Thymus (tissue), 11 donors: Measurements from ENCODE around the gene PRKCZ. TPM values are rescaled to one million over a fixed set of nuclear protein-coding genes. Genes with fewer than 3 reads are reported as not detected.

ENCODE experiments used
- DNase-seq, 9 donors: peaks; one replicate each; pipeline ENCODE4 v3.0.0-alpha.2; 2013; ENCODE audit warnings: low spot score in 9 of 9, low read depth in 6 of 9, missing footprints in 1 of 9
- H3K27ac ChIP-seq, 2 donors: one replicate each; pipeline ENCODE4 v1.5.1; 2013; ENCODE audit warnings: control low read depth in 1 of 2, low read depth in 1 of 2, low read length in 1 of 2, mild to moderate bottlenecking in 1 of 2, moderate library complexity in 1 of 2
- H3K27me3 ChIP-seq, 2 donors: one replicate each; pipeline ENCODE4 v1.5.1; 2013; ENCODE audit warnings: low read length in 1 of 2; ENCODE audit not compliant: control insufficient read depth in 2 of 2, insufficient read depth in 1 of 2
- H3K36me3 ChIP-seq, 2 donors: one replicate each; pipeline ENCODE4 v1.5.1; 2013; ENCODE audit warnings: low read length in 1 of 2, mild to moderate bottlenecking in 1 of 2, moderate library complexity in 1 of 2; ENCODE audit not compliant: control insufficient read depth in 2 of 2, insufficient read depth in 2 of 2
- H3K4me1 ChIP-seq, 2 donors: one replicate each; pipeline ENCODE4 v1.5.1; 2013; ENCODE audit warnings: low read length in 2 of 2; ENCODE audit not compliant: control insufficient read depth in 2 of 2, insufficient read depth in 2 of 2
- H3K4me3 ChIP-seq, 2 donors: one replicate each; pipeline ENCODE4 v1.5.1; 2013; ENCODE audit warnings: low read length in 2 of 2, control low read depth in 1 of 2, mild to moderate bottlenecking in 1 of 2
- H3K9me3 ChIP-seq, 2 donors: one replicate each; pipeline ENCODE4 v1.5.1; 2013; ENCODE audit warnings: low read length in 1 of 2, mild to moderate bottlenecking in 1 of 2; ENCODE audit not compliant: control insufficient read depth in 2 of 2, insufficient read depth in 1 of 2
- WGBS: extraction: QIAGEN DNeasy Blood & Tissue Kit; methylation state at CpG from one replicate; pipeline ENCODE4 v1.1.7; 2013; 5-methylcytosine and 5-hydroxymethylcytosine counted together
- polyA plus RNA-seq: library from polyadenylated mRNA; stranded (reverse); fragments of 200-250 nt; gene quantifications from one replicate; pipeline ENCODE4 v1.2.3, GENCODE V29; 2013
- total RNA-seq: library from RNA; stranded (reverse); fragments of 120-200 nt; gene quantifications from one replicate; pipeline ENCODE4 v1.2.4, GENCODE V29; 2013
- donor health status: healthy.

PRKCZ gene
- total and polyA plus RNA-seq, 2 donors = 7.6 to 30.6 TPM

DNA sequence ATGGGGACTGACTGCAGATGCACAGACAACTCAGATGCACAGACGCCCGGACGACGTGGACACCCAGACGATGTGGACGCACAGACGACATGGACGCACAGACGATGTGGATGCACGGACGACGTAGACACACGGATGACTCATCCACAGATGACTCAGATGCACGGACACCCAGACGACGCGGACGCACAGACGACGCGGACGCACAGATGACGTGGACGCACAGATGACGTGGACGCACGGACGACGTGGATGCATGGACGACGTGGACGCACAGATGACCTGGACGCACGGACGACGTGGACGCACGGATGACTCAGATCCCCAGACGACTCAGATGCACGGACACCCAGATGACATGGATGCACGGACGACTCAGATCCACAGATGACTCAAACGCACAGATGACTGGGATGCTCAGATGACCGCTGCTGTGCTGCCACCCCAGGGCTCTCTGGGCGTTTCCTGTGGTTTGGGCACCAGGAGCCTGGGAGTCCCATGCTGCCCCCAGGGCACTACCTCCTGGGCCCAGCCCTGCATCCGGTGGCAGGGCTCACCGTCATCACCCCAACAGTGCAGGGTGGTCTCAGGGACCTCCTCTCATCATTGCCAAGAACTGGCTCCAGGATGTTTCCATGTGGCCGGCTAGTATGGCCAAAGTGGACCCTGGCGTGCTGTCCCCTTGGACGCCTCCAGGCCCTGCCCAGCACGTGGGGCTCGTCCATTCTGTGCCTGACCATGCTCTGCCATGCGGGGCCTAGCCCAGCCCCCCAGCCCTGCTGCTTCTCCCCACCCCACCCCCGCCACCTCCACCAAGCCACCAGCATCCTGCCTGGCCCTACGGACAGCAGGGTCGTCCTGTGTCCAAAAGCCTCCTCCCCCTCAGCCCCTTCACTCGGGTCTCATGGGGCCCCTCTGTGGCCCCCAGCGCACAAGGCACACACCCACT, 130.4 kb downstream of the PRKCZ start:
- no peaks in the 10 kb centered on the region for H3K4me1 ChIP-seq
- 95% methylated on average over 58 of the region's 58 CpGs for WGBS
- H3K36me3 ChIP-seq = peaks cover 0 to 16% of the 10 kb centered on the region in 2 donors
- no peak overlapping the region for H3K27ac ChIP-seq
- DNase-seq = no peak
- no peaks in the 10 kb centered on the region for H3K9me3 ChIP-seq
- H3K27me3 ChIP-seq = peaks cover 0 to 1% of the 10 kb centered on the region in 2 donors
- no peak overlapping the region for H3K4me3 ChIP-seq

DNA sequence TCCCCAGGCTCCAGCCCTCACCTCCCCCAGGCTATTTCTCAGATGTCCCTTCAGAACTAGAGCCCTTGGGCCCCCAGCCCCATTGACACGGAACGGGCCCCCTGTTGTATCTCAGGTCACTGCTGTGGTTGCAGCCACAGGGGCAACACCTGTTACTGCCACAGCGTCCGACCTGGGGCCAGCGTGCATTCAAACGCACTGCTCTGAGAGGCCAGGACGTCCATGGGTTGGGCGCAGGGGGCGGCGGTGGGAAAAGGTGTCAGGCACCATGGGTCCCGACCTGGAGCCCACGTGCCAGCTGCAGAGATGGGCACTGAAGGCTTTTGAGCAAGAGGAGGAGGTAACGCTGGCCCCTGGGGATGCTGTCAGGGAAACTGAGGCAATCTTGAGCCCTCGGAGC, 131.1 kb downstream of the PRKCZ start:
- Histone ChIP-seq H3K4me1 (no peaks in the 10 kb centered on the region), H3K9me3 (no peaks in the 10 kb centered on the region), H3K4me3 (no peak overlapping the region), H3K36me3 (peaks cover 0 to 19% of the 10 kb centered on the region in 2 donors), H3K27ac (no peak overlapping the region), H3K27me3 (no peaks in the 10 kb centered on the region)
- 95% methylated on average over 14 of the region's 14 CpGs for WGBS
- no peak for DNase-seq

DNA sequence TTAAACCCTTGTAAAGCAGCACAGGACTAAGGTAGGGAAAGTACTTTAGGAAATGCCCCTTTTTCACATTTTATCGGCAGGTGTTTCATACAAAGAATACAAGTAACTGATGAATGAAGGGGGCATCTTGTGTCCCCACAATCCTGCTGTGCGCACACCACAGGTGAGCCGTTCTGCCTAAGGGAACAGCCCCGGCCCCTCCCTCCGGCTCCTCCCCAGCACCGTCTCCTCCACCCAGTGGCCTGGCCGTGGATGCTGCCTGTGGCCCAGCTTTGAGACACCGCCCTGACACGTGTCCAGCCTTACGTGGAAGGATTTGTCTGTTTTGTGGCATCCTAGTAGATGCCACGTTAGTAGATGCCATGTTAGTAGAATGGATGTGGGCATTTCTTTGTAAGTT, 131.5 kb downstream of the PRKCZ start:
- 95% methylated on average over 11 of the region's 11 CpGs for WGBS
- Histone ChIP-seq H3K27ac (no peak overlapping the region), H3K9me3 (no peaks in the 10 kb centered on the region), H3K4me3 (no peak overlapping the region), H3K36me3 (peaks cover 4 to 22% of the 10 kb centered on the region in 2 donors), H3K4me1 (no peaks in the 10 kb centered on the region), H3K27me3 (no peaks in the 10 kb centered on the region)
- no peak for DNase-seq

DNA sequence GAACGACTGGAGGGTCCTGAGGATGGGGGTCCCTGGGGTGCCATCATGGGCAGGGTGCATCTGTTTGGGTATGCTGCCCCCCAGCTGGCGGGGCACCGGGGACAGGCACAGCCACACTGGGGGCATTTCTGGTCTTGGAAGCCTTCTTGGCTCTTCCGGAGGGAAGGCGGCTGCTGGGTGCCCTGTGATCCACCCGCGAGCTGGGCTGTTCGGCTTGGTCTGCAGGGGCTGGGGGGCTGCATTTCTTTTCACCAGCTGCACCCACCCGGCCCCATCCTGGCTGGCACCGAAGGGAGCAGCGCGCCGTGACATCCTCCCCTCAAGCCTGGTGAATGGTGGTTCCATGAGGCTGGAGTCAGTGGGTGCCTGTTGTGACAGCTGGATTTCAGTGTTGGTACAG, 132.2 kb downstream of the PRKCZ start:
- no peaks in the 10 kb centered on the region for H3K4me1 ChIP-seq
- H3K9me3 ChIP-seq = no peaks in the 10 kb centered on the region
- H3K36me3 ChIP-seq = peaks cover 5 to 22% of the 10 kb centered on the region in 2 donors
- H3K27ac ChIP-seq = no peak overlapping the region
- no peak overlapping the region for H3K4me3 ChIP-seq
- no peaks in the 10 kb centered on the region for H3K27me3 ChIP-seq
- 96% methylated on average over 13 of the region's 13 CpGs for WGBS
- no peak for DNase-seq

DNA sequence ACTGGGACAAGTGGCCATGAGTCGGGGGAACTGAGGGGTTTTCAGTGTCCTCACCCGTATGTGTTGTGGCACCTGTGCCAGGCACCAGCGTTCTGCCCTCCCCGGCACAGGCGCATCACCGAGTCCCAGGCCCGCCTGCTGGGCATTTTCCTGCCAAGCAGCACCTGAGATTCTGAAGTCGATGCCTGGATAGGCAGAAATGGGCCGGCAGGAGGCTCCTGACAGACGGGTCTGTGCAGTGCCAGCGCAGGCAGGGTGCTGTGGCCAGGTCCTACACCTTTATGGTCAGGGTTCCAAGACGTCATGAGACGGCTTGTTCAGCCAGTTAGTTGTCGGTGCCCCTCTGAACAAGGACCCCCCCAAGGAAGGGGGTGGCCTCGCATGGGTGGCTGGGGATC, 133.7 kb downstream of the PRKCZ start:
- Histone ChIP-seq H3K9me3 (no peaks in the 10 kb centered on the region), H3K4me3 (no peak overlapping the region), H3K36me3 (peaks cover 5 to 17% of the 10 kb centered on the region in 2 donors), H3K27me3 (no peaks in the 10 kb centered on the region), H3K4me1 (peaks cover 0 to 1% of the 10 kb centered on the region in 2 donors), H3K27ac (no peak overlapping the region)
- no peak for DNase-seq
- WGBS = 95% methylated on average over 15 of the region's 15 CpGs

DNA sequence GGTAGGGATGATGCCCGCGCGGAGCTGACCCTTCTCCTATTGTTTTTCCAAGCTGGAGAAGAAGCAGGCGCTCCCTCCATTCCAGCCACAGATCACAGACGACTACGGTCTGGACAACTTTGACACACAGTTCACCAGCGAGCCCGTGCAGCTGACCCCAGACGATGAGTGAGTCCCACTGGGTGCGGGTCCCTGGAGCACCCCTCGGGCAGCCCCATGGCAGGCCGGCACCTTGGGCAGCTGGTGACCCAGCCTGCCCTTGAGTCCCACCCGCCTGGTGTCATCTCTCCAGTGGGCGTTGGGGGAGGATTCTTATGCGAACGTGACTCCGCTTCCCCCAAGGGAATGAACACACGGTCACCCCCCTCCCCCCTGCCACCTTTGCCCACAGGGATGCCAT, 134.3 kb downstream of the PRKCZ start:
- Histone ChIP-seq H3K36me3 (peaks cover 5 to 19% of the 10 kb centered on the region in 2 donors), H3K9me3 (no peaks in the 10 kb centered on the region), H3K4me3 (no peak overlapping the region), H3K27ac (no peak overlapping the region), H3K27me3 (no peaks in the 10 kb centered on the region), H3K4me1 (peaks cover 4 to 6% of the 10 kb centered on the region in 2 donors)
- 98% methylated on average over 18 of the region's 18 CpGs for WGBS
- DNase-seq = no peak

DNA sequence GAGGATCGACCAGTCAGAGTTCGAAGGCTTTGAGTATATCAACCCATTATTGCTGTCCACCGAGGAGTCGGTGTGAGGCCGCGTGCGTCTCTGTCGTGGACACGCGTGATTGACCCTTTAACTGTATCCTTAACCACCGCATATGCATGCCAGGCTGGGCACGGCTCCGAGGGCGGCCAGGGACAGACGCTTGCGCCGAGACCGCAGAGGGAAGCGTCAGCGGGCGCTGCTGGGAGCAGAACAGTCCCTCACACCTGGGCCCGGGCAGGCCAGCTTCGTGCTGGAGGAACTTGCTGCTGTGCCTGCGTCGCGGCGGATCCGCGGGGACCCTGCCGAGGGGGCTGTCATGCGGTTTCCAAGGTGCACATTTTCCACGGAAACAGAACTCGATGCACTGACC, 134.7 kb downstream of the PRKCZ start:
- Histone ChIP-seq H3K36me3 (peaks cover 5 to 20% of the 10 kb centered on the region in 2 donors), H3K9me3 (no peaks in the 10 kb centered on the region), H3K27me3 (no peaks in the 10 kb centered on the region), H3K4me1 (peaks cover 4 to 10% of the 10 kb centered on the region in 2 donors), H3K27ac (no peak overlapping the region), H3K4me3 (no peak overlapping the region)
- no peak for DNase-seq
- WGBS = 97% methylated on average over 33 of the region's 33 CpGs

DNA sequence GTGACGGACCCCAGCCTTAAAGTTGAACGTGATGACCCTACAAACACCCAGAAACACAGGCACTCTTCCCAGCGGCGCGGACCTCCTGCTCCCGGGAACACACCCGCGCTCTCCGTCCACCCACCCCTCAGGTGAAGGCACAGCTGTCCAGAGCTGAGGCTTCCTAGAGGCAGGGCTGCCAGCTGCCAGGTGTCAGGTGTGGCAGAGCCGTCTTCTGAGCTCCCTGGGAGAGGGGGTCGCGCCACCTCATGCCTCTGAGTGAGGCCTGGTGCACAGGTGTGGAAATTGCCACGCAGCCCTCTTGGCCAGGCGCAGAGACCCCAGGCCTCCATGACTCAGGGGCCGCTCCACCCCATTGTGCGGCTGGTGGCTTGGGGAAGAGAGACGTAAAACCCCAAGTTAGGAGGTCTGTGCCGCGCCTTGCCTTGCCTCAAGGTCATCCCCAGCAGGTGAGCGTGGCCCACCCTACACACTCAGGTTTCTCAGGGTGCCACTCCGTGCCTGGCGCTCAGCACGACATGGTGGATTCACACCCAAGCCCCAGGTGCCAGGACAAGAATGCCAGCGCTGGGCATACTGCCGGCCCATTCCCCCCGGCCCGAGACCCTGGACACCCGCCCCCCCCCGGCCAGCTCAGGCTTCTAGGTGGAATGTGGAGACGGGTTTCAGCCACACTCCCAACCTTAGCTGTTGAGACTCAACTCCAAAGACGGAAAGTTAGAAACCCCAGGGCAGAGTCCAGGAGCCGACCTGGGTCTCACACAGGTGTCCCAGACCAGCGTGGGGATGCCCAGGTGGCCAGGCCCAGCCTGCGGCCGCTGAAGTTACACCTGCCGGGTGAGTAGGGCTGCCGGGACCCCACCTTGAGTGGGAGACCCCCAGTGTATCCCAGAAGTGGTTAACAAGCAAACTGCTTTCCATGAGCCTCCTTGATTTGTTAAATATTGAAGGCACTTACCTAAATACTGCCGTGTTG, 136.0 kb downstream of the PRKCZ start:
- Histone ChIP-seq H3K36me3 (peaks cover 5 to 15% of the 10 kb centered on the region in 2 donors), H3K27ac (no peak overlapping the region), H3K27me3 (no peaks in the 10 kb centered on the region), H3K4me1 (peaks cover 4 to 20% of the 10 kb centered on the region in 2 donors), H3K9me3 (no peaks in the 10 kb centered on the region), H3K4me3 (no peak overlapping the region)
- WGBS = 96% methylated on average over 38 of the region's 38 CpGs
- DNase-seq = no peak

DNA sequence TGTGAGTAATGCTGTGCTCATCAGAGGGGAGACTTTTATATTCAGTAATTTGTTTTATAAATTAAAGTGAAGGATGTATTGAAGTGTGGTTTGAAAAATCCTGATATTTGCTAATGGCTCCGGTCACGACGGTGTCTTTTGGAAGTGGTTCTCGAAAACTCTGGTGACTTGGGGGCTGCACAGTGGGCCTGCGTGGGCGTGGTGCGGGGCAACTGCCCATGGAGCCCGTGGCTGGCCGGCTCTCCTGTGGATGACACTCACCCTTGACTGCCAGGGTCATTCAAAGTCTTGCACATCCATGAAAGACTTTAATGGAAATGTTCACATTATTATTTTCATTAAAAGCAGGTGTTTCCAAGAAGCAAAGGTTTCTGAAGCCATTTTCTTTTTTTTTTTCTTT, 136.7 kb downstream of the PRKCZ start:
- DNase-seq = no peak
- H3K9me3 ChIP-seq = no peaks in the 10 kb centered on the region
- H3K36me3 ChIP-seq = peaks cover 5 to 15% of the 10 kb centered on the region in 2 donors
- no peak overlapping the region for H3K27ac ChIP-seq
- H3K27me3 ChIP-seq = no peaks in the 10 kb centered on the region
- H3K4me1 ChIP-seq = peaks cover 4 to 20% of the 10 kb centered on the region in 2 donors
- H3K4me3 ChIP-seq = no peak overlapping the region
- WGBS = 98% methylated on average over 9 of the region's 9 CpGs
